GM19043 (cell line): ENCODE results near the gene GEMIN7.
A peak's percentile ranks its signal among the peaks of the same experiment; 100 is the strongest.

Experiments
- ATAC-seq: cut with Tn5 transposase; IDR thresholded peaks from one replicate; pipeline ENCODE4 v1.9.1; 2021; ENCODE audit warnings: low read depth; ENCODE audit not compliant: unreplicated experiment

GEMIN7 gene

DNA sequence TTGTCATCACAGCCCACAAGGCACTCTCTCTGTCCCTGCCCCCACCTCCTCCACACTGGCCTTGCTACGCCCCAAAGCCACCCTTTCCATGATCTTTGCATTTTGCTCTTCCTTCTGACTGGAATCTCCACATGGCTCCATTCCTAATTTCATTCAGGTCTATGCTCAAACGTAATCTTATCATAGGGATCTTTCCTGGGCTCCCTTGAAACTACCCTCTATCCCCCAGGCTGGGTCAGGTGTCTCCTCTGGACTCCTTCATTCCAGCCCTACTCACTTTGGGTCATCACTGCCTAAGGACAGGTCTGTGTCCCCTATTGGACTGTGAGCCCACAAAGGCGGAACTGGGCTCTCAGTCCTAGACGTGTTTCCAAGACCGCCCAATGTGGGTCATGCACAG is 3.1 kb downstream of the GEMIN7 start:
- no peak for ATAC-seq

DNA sequence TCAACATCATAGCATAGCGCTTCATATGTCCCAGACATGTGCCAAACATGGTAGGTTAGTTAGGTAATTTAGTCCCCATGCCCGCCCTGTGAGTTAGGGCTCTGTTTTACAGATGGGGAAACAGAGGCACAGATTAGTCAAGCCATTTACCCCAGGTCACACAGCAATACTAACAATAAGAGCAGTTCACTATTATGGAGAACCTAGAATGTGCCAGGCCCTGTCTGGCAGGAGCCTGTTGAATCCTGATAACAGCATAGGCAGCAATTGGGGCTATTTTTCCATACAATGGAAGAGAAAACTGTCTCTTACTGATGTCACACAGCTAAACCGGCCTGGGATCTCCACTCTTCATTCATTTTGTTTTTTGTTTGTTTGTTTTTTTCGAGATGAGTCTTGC is 7.4 kb downstream of the GEMIN7 start:
- no peak for ATAC-seq

DNA sequence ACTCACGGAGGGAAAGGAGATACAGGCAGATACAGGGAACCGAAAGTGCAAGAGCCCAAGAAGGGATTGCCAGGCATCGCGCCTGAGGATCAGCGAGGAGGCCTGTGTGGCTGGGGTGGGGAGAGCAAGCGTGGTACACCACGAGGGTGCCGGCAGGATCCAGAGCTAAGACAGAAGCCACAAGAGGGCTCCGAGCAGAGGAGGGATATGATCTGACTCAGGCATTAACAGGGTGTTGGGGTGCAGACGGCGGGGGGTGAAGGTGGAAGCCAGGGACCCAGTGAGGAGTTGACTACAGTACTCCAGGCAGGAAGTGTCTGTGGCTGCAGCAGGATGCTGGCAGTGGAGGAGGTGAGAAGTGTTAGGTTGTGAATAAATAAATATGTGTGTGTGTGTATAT is 8.5 kb downstream of the GEMIN7 start:
- no peak for ATAC-seq

DNA sequence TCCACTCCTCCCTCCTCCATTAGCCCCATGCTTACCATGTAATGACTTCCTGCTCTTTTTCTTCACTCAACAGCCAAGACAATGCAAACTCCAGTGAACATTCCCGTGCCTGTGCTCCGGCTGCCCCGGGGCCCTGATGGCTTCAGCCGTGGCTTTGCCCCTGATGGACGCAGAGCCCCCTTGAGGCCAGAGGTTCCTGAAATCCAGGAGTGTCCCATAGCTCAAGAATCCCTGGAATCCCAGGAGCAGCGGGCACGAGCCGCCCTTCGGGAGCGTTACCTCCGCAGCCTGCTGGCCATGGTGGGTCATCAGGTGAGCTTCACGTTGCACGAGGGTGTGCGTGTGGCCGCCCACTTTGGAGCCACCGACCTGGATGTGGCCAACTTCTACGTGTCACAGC is 11.0 kb downstream of the GEMIN7 start:
- ATAC-seq: no peak

DNA sequence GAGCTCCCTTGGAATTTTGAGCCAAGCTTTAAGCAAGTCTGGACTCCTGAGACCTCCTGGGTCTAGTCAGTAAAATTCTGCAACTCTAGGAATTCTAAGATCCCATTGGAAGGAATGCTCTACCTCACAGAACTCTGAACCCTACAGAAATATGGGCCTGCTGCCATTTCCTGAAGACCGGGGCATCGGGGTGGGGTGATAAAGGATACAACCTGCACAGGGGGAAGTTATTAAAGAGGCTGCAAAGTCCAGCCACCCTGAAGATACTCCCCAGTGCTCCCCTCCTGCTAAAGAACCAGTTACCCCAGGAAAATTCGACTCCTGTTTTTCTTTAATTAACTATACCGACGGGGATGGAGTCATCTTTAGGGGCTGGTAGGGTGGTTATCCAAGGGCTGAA is 11.5 kb downstream of the GEMIN7 start:
- ATAC-seq: no peak

DNA sequence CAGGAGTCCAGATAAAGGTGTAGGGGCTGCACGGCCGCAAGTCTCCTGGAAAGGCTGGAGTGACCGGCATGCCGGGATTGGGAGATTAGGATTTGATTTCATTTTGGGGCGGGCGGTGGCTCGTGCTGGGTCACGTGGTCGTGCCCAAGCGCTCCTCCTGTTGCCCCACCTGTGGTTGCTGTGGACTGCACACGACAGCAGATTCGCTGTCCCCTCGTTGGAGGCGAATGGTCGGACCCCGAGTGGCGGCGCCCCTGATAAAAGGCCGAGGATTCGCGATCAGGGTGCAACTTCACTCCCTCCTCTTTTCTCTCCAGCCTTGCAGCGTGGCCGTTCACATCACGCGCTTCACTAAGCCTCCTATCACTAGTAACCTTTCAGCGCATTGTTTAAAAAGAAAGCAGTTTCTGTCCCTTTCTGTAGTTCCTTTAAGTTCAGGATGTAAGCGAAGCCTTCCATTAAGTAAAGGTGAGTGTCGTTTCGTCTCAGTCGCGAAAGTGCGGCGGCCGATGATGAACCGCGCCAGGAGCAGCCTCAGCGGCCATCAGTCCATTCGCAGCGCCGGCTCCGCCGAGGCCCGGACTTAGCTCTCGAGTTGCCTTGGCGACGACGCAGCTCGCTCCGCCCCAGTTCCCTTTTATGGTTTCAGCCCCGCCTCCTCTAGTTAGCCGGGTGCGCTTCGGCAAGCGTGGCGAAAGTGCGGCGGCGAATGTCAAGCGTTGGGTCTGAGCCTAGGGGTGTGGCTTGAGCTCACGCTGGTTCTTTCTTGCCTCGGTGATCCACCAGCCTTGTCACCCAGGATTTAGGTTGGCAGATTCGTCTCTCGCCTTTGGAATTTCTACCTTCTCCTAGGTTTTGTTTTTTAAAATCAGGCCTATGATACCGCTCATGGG is 12.2 kb downstream of the GEMIN7 start:
- peak; percentile 54 for ATAC-seq

DNA sequence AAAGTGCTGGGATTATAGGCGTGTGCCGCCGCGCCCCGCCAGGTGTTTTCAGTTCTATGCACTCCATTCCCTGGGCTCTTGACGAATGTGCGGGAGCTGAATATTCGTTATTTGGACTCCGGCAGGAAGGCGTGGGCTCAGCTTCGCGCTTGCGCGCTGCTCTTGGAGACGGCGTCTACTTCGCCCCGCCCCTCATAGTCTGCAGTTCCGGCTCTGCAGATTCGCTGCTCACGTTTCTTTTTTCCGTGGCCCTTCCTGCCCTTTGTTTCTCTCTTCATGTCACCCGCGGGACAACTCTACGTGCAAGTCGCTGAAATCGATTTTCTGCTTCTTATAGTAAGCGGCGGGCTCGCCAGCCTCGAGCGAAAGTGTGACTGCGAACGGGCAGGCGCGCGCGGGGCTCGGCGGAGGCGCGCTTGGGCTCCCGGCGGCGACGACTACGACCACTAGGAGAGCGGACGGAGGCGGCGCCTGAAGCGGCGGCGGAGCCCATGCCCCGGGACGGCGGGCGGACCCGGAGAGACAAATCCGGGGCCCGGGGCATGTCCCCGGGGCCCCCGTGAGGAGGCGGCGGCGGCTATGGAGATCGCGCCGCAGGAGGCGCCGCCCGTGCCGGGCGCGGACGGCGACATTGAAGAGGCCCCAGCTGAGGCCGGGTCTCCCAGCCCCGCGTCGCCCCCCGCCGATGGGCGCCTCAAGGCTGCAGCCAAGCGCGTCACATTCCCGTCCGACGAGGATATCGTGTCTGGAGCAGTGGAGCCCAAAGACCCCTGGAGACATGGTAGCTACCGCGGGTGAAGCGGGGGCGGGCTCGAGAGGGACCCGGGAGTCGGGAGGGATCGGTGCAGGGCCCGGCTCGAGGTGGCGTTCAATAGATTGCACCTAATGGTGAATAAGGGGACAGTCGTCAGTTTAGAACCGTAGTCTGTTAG is 14.0 kb downstream of the GEMIN7 start, which contains the start of gene PPP1R37:
PPP1R37 (plus strand) TSS at position 433 of the 932 bp plus-strand sequence; CDS start at position 580, 147 bp downstream.
- ATAC-seq: peak; percentile 54

DNA sequence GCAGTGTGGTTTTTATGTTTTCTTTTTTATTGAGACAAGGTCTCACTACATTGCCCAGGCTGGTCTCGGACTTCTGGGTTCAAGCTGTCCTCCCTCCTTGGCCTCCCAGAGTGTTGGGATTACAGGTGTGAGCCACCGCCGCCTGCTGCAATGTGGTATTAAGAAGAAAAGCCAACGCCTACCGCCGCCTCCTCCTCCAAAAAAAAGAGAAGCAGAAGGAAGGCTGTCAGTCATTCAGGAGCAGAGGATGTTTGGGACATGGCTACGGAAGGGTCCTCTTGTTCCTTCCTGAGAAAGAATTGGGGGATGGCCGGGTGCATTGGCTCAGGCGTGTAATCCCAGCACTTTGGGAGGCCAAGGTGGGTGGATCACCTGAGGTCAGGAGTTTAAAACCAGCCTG is 15.1 kb downstream of the GEMIN7 start:
- no peak for ATAC-seq

DNA sequence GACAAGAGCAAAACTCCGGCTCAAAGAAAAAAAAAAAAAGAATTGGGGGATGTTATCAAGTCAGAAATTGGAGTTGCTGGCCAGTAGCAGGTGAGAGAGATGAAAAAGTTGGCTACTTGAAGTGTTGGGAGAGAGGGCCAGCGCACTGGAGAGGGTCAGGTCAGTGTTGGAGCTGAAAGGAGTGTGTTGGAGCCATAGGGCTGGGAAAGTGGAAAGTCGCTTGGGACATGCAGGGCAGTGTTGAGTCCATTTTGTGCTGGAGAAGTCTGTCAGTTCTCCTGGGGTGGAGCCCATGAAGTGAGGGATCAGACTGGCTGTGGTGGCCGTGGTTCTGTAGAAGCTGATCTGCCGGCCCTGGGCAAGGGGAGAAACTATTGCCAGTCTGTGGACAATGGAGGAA is 15.6 kb downstream of the GEMIN7 start:
- no peak for ATAC-seq

DNA sequence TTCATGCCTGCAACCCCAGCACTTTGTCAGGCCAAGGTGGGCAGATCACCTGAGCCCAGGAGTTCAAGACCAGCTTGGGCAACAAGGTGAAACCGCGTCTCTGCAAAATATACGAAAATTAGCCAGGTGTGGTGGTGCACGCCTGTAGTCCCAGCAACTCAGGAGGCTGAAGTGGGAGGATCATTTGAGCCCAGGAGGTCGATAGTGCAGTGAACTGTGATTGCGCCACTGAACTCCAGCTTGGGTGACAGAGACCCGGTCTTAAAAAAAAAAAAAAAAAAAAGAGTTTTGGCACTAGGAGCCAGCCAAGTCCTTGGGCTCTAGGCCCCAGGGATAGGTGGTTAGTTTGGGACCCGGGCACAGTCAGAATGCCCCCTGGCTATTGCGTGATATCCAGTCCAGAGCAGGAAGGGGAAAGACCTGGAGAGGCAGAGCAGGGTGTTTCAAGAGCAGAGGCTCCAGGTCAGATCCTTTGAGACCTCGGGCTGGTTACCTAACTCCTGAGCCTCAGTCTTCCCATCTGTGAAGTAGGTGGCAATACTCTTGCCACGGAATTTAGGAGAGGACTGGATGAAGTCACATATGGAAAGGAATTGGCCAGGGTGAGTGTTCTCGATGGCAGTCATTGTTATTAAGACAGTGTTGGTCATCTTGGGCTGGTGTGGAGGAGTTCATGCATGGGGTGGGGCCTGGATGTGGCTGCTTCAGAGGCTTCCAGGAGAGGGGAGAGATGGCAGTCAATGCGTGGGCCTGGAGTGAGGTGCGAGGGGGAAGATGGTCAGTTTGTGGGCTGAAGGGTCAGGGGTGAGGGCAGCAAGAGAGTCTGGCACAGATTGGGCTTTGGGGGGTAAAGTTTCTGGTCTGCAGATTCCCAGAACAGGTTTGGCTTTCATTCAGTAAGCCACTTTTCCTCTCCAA is 16.7 kb downstream of the GEMIN7 start:
- no peak for ATAC-seq

DNA sequence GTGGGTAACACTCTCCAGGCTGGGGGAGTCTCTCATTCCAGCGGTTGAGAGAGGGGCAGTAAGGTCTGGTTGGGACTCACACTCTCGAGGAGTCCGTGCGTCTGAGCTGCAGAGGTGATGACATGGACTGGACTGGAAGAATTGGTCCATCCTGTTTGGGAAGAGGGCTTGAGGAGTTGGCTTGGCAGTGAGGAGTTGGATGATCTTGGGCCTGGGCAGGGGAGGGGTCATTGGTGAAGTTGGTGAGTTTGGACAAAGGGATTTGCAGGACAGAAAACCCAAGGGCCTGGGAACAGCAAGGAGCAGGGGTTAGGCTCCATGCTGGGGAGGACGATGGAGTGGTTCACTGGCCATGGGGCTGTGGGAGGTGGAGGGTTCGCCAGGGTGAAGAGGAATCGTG is 17.6 kb downstream of the GEMIN7 start:
- no peak for ATAC-seq

DNA sequence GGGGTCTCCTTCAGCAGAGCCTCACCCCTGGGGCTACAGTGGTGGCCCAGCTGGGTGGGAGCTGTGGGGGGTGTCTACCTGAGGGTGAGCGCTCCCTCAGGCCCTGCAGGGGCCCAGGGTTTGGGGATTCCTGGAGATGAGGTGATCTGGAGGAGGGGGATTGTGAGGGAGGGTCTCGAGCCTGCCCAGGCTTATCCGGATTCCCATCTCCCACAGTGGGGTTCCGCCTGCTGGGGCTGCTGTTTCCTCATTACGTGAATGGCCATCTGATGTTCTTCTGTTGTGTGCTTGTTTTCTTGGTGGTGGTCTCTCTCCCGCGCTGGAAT is 18.4 kb downstream of the GEMIN7 start:
- no peak for ATAC-seq

DNA sequence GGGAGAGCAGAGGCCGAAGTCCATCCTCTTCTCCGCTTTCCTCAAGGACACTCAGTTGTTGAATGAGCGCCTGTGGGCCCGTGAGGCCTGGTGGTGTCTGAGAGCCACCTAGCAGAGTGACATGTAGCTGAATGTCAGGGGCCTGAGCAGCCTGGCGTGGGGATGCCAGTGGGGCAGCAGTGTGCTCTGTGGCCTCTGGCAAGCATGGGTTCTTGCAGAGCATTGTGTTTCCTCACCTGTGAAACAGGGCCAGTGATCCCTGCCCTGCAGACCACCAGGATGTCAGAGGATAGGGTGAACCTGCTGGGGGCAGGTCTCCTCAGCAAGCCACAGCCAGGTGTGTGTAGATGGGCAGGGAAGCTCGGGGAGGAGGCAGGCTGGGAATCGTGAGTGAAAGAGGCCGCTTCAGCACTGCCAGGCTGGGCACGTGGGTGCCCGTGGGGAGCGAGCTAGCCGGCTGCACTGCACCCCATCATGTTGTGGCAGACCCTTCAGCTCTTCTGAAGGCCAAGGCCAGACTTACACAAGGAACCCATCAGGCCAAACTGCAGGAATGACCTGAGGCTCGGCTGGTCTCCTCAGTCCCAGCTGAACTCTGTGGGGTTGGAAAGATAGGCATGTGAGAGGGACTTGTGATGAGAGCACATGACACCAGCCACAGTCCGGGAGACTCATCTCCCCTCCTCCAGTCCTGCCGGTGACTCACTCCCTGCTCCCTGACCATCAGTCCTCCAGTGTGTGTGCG is 18.9 kb downstream of the GEMIN7 start:
- ATAC-seq: no peak

DNA sequence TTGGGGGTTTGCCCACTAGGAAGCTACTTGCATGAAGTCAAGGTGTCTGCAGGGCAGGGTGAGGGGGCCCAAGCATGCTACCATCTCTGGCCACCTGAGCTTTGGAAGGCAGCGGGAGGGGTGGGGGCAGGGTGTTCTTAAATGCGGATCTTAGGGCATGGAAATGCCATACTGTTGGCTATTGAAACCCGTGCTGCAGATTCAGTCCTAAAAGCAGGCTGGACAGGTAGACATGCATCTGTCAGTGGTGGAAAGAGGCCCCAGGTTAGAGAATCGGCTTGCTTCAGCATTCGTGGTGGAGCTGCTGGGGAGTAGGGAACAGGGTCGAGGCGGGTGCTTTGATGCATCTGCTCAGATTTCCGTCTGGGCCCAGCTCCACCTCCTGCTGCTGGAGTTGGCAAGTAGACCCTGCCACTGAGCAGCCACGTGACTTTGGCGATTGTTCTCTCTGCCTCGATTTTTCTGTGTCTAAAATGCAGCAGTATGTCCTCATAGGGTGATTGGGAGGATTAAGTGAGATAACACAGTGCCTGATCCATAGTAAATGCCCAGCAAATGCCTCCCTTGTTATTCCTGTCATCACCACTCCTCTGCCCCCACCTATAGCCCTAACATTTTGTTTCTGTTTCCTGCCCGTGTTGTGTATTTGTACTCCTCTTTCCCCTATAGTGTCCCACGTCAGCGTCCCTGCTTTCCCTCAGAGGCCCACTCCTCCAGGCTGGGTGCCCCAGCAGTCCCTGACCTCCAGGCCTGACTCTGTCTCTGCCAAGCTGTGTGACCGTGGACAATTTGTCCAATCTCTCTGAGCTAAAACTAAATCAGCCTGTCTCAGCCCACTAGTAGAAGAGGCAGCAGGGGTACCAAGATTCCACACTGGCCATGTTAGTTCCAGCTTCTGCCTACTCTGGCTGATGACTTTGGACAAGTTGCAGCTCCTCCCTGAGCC is 19.7 kb downstream of the GEMIN7 start:
- ATAC-seq: no peak

DNA sequence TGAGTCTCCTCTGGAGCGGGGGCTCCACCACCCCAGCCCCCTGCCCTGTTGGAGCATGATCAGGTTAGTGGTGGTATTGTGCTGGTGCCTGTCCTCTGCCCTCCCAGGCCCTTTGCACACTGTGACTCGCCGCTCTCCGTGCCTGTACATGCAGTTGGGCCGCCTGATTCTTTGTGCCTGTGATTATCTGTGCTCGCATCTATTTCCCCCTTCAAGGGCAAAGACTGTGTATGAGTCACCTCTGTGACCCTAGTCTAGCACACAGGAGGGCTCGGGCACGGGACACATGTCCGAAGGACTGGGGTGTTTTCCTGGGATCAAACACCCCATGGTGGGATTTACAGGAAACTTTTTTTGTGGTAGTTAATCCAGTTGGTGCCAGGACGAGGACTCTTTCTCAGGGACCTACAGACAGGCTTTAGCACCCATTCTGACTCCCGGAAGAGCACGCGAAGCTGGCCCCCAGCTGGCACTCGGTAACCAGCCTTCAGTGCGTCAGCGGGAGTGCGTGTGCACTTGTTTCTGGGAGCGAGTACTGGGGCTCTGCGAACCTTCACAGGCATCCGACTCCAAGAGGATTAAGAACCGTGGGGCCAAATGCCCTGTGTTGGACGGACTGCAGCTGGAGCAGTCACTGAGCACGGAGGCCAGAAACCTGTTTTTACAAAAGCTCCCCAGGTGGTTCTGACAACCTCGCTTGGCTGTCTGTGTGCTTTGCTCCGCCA is 20.6 kb downstream of the GEMIN7 start:
- no peak for ATAC-seq

DNA sequence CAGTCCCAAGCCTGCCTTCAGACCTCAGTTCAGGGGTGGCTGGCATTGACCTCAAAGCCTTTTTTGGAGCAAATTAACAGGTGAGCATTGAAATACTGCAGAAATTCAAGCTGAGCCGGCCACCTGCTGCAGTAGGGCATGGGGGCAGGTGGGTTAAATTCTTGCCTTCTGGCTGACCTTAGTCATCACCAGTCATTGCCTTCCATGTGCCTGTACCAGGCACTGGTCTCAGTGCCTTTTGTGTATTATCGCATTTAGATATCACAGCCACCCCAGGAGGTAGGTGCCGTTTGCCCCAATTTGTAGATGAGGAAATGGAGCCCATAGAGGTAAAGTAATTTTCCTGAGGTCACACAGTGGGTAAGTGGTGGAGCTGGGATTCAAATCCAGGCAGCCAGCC is 21.1 kb downstream of the GEMIN7 start:
- ATAC-seq: no peak

DNA sequence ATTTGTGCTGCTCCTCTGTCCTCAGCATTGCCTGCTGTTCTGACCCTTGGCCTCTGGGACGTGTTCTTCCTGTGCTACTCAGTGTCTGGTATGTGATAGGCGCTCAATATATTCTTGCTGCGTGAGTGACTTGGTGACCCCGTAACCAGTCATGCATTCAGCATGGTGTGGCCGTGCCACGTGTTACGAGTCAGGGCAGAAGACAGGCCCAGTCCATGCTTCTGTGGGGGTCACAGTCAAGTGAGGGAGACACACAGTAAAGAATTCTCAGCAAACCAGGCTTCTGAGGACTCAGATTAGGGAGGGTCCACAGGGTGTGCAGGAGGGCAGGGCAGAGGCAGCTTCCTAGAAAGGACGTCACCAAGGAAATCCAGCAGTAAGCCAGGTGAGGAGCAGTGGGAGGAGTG is 21.8 kb downstream of the GEMIN7 start:
- no peak for ATAC-seq

DNA sequence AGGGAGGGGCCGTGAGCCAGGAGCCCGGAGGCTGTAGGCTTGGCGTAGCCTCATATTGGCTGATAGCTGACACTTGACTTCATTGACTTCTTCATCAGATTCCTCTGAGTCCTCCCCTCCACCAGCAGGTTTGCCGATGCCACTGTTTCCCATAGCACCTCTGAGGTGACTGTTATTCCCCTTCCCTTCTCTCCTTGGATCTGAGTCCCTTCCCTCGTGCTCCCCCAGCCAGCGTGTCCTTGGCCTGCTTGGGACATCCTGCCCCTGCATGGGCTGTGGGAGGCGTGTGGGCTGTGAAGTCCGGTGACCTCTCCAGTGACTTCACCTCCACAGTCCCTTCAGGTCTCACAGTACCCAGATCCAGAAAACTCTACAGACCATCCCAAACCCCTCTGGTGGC is 22.7 kb downstream of the GEMIN7 start:
- no peak for ATAC-seq
